OCI-LY3 (cell line): ENCODE measurements around the gene TBC1D1.

ENCODE experiments used
- H2AFZ ChIP-seq: fragments of 200-600, 300-600 bp; shearing (Covaris generic); 2 replicates; pipeline ENCODE4 v1.6.0; 2014; ENCODE audit warnings: antibody characterized with exemption, low read depth, low read length
- H3K27ac ChIP-seq: fragments of 200-600, 300-600 bp; sonication (generic); 2 replicates; pipeline ENCODE4 v1.5.1; 2014; ENCODE audit warnings: mild to moderate bottlenecking, low read length, moderate library complexity, mixed read lengths
- H3K27me3 ChIP-seq: fragments of 200-600, 300-600 bp; sonication (generic); 2 replicates; pipeline ENCODE4 v1.6.1; 2014; ENCODE audit warnings: low read depth, low read length, mixed read lengths
- H3K36me3 ChIP-seq: fragments of 200-600, 300-600 bp; sonication (generic); replicated peaks from 2 replicates; pipeline ENCODE3; 2014; ENCODE audit warnings: low read depth, low read length, mixed read lengths
- H3K4me1 ChIP-seq: fragments of 300-600, 200-600 bp; sonication (generic); 2 replicates; pipeline ENCODE4 v1.6.1; 2014; ENCODE audit warnings: low read length, mixed read lengths
- H3K4me2 ChIP-seq: fragments of 200-600, 300-600 bp; sonication (generic); 2 replicates; pipeline ENCODE4 v1.6.1; 2014; ENCODE audit warnings: low read length, mixed read lengths
- H3K4me3 ChIP-seq: fragments of 300-600, 200-600 bp; sonication (generic); 2 replicates; pipeline ENCODE4 v1.5.1; 2014; ENCODE audit warnings: antibody characterized with exemption, mild to moderate bottlenecking, low read length, moderate library complexity
- H3K79me2 ChIP-seq: fragments of 300-600, 200-600 bp; shearing (Covaris generic); 2 replicates; pipeline ENCODE4 v1.6.1; 2014; ENCODE audit warnings: mild to moderate bottlenecking, low read length, mixed read lengths
- H3K9ac ChIP-seq: fragments of 300-600, 200-600 bp; shearing (Covaris generic); 2 replicates; pipeline ENCODE4 v1.6.0; 2014; ENCODE audit warnings: mild to moderate bottlenecking, low read length, moderate library complexity
- H3K9me3 ChIP-seq: fragments of 200-600, 300-600 bp; shearing (Covaris generic); 2 replicates; pipeline ENCODE4 v1.6.1; 2014; ENCODE audit warnings: low read length, mixed read lengths; ENCODE audit not compliant: insufficient read depth
- H4K20me1 ChIP-seq: fragments of 200-600, 300-600 bp; sonication (generic); 2 replicates; pipeline ENCODE4 v1.6.1; 2016; ENCODE audit warnings: low read length, mixed read lengths; ENCODE audit not compliant: insufficient read depth
- CTCF ChIP-seq: fragments of 200-600, 300-600 bp; sonication (generic); IDR thresholded peaks from 2 replicates; pipeline ENCODE4 v1.5.1; 2014; ENCODE audit warnings: antibody characterized with exemption, low read length, low read depth
- EZH2phosphoT487 ChIP-seq: fragments of 200-600 bp; shearing (Covaris generic); IDR thresholded peaks from 2 replicates; pipeline ENCODE4 v1.6.1; 2018; ENCODE audit warnings: antibody characterized with exemption, mixed run types, low read depth

Gene TBC1D1

GRCh38 chr4:38080061-38080974 is 189.4 kb downstream of the TBC1D1 start:
- H4K20me1 ChIP-seq, result no peaks in the 10 kb centered on the region
- H3K9me3 ChIP-seq, result no peaks in the 10 kb centered on the region
- H3K4me2 ChIP-seq, result no peak overlapping the region
- H2AFZ ChIP-seq, result no peak overlapping the region
- no peak overlapping the region for H3K4me3 ChIP-seq
- no peaks in the 10 kb centered on the region for H3K27me3 ChIP-seq
- no peaks in the 10 kb centered on the region for H3K79me2 ChIP-seq
- H3K9ac ChIP-seq, result no peak overlapping the region
- peaks cover 12% of the 10 kb centered on the region for H3K4me1 ChIP-seq
- H3K36me3 ChIP-seq, result no peaks in the 10 kb centered on the region
- no peak overlapping the region for H3K27ac ChIP-seq
- TF ChIP-seq EZH2phosphoT487 (no peak), CTCF (no peak)

GRCh38 chr4:38082021-38082420 is 191.1 kb downstream of the TBC1D1 start:
- no peak for TF ChIP-seq CTCF
- no peak for TF ChIP-seq EZH2phosphoT487
- Histone ChIP-seq H3K27ac (no peak overlapping the region), H4K20me1 (no peaks in the 10 kb centered on the region), H3K4me2 (no peak overlapping the region), H3K9me3 (no peaks in the 10 kb centered on the region), H3K27me3 (no peaks in the 10 kb centered on the region), H3K4me3 (no peak overlapping the region), H3K79me2 (no peaks in the 10 kb centered on the region), H3K36me3 (no peaks in the 10 kb centered on the region), H3K9ac (no peak overlapping the region), H2AFZ (no peak overlapping the region), H3K4me1 (no peaks in the 10 kb centered on the region)

- no peaks in the 10 kb centered on the region for H3K4me1 ChIP-seq
- no peak overlapping the region for H3K27ac ChIP-seq
- no peaks in the 10 kb centered on the region for H3K36me3 ChIP-seq
- no peak overlapping the region for H3K9ac ChIP-seq
- no peaks in the 10 kb centered on the region for H3K79me2 ChIP-seq
- no peaks in the 10 kb centered on the region for H3K9me3 ChIP-seq
- H4K20me1 ChIP-seq, result no peaks in the 10 kb centered on the region
- no peak overlapping the region for H3K4me2 ChIP-seq
- no peak overlapping the region for H2AFZ ChIP-seq
- H3K27me3 ChIP-seq, result no peaks in the 10 kb centered on the region
- no peak overlapping the region for H3K4me3 ChIP-seq
- no peak for TF ChIP-seq EZH2phosphoT487
- TF ChIP-seq CTCF, result no peak
These were observed 191.8 kb downstream of the TBC1D1 start for GRCh38 chr4:38082424-38083385.
